Measurements from ENCODE around the gene ZFAND2A.
"Not testable (repeated sequence)": the region's sequence is repeated elsewhere in the genome, so short reads cannot be mapped to it uniquely, and the experiment has no call there.

Gene ZFAND2A

GRCh38 chr7:1174881-1175596 is 15.0 kb upstream of the ZFAND2A start:
- H3K27ac ChIP-seq (ENCODE audit: low read depth, low read length, severe bottlenecking): no peak overlapping the region
- no peak overlapping the region for H3K4me3 ChIP-seq (ENCODE audit: extremely low read depth, insufficient read depth, low read length, poor library complexity, severe bottlenecking)
- H3K4me1 ChIP-seq (ENCODE audit: control insufficient read depth, insufficient read depth, low read length, poor library complexity, severe bottlenecking): no peaks in the 10 kb centered on the region
- H3K9me3 ChIP-seq (ENCODE audit: control insufficient read depth, low read length): peaks cover 7% of the 10 kb centered on the region
- no peaks in the 10 kb centered on the region for H3K36me3 ChIP-seq (ENCODE audit: control insufficient read depth, insufficient read depth, low read length)
- 87 to 95% methylated on average over 25 to 29 of the region's 29 CpGs for WGBS, 2 experiments (ENCODE audit: insufficient coverage in 2 of 2)

GRCh38 chr7:1174002-1174401 is 14.0 kb upstream of the ZFAND2A start:
- WGBS, 2 experiments (ENCODE audit: insufficient coverage in 2 of 2): 90 to 95% methylated on average over 8 to 11 of the region's 11 CpGs
- Histone ChIP-seq H3K27ac (ENCODE audit: low read depth, low read length, severe bottlenecking) (no peak overlapping the region), H3K9me3 (ENCODE audit: control insufficient read depth, low read length) (peaks cover 7% of the 10 kb centered on the region), H3K4me1 (ENCODE audit: control insufficient read depth, insufficient read depth, low read length, poor library complexity, severe bottlenecking) (no peaks in the 10 kb centered on the region), H3K4me3 (ENCODE audit: extremely low read depth, insufficient read depth, low read length, poor library complexity, severe bottlenecking) (no peak overlapping the region), H3K36me3 (ENCODE audit: control insufficient read depth, insufficient read depth, low read length) (no peaks in the 10 kb centered on the region)

- Histone ChIP-seq H3K36me3 (ENCODE audit: control insufficient read depth, insufficient read depth, low read length) (no peaks in the 10 kb centered on the region), H3K9me3 (ENCODE audit: control insufficient read depth, low read length) (peaks cover under 1% of the 10 kb centered on the region), H3K4me1 (ENCODE audit: control insufficient read depth, insufficient read depth, low read length, poor library complexity, severe bottlenecking) (no peaks in the 10 kb centered on the region), H3K27ac (ENCODE audit: low read depth, low read length, severe bottlenecking) (no peak overlapping the region), H3K4me3 (ENCODE audit: extremely low read depth, insufficient read depth, low read length, poor library complexity, severe bottlenecking) (no peak overlapping the region)
- WGBS, 2 experiments (ENCODE audit: insufficient coverage in 2 of 2): 88 to 94% methylated on average over 19 to 23 of the region's 27 CpGs
Measured at GRCh38 chr7:1172666-1173523, 12.9 kb upstream of the ZFAND2A start.

- not testable (repeated sequence) for H3K36me3 ChIP-seq (ENCODE audit: control insufficient read depth, insufficient read depth, low read length); H3K9me3 ChIP-seq (ENCODE audit: control insufficient read depth, low read length); H3K4me3 ChIP-seq (ENCODE audit: extremely low read depth, insufficient read depth, low read length, poor library complexity, severe bottlenecking); H3K4me1 ChIP-seq (ENCODE audit: control insufficient read depth, insufficient read depth, low read length, poor library complexity, severe bottlenecking); H3K27ac ChIP-seq (ENCODE audit: low read depth, low read length, severe bottlenecking)
- WGBS, 2 experiments (ENCODE audit: insufficient coverage in 2 of 2): 67 to 69% methylated on average over 1 to 3 of the region's 7 CpGs
Measured at GRCh38 chr7:1171516-1171915, 11.5 kb upstream of the ZFAND2A start.

GRCh38 chr7:1170741-1171501 is 10.9 kb upstream of the ZFAND2A start:
- Histone ChIP-seq H3K36me3 (ENCODE audit: control insufficient read depth, insufficient read depth, low read length) (no peaks in the 10 kb centered on the region), H3K9me3 (ENCODE audit: control insufficient read depth, low read length) (no peaks in the 10 kb centered on the region), H3K4me1 (ENCODE audit: control insufficient read depth, insufficient read depth, low read length, poor library complexity, severe bottlenecking) (no peaks in the 10 kb centered on the region), H3K27ac (ENCODE audit: low read depth, low read length, severe bottlenecking) (no peak overlapping the region), H3K4me3 (ENCODE audit: extremely low read depth, insufficient read depth, low read length, poor library complexity, severe bottlenecking) (no peak overlapping the region)
- 82 to 84% methylated on average over 25 to 26 of the region's 26 CpGs for WGBS, 2 experiments (ENCODE audit: insufficient coverage in 2 of 2)

- no peaks in the 10 kb centered on the region for H3K4me1 ChIP-seq (ENCODE audit: control insufficient read depth, insufficient read depth, low read length, poor library complexity, severe bottlenecking)
- peaks cover 3% of the 10 kb centered on the region for H3K36me3 ChIP-seq (ENCODE audit: control insufficient read depth, insufficient read depth, low read length)
- no peak overlapping the region for H3K27ac ChIP-seq (ENCODE audit: low read depth, low read length, severe bottlenecking)
- H3K4me3 ChIP-seq (ENCODE audit: extremely low read depth, insufficient read depth, low read length, poor library complexity, severe bottlenecking): no peak overlapping the region
- WGBS, 2 experiments (ENCODE audit: insufficient coverage in 2 of 2): 78 to 81% methylated on average over 38 to 41 of the region's 43 CpGs
- H3K9me3 ChIP-seq (ENCODE audit: control insufficient read depth, low read length): no peaks in the 10 kb centered on the region
Measured at GRCh38 chr7:1169409-1170368, 9.7 kb upstream of the ZFAND2A start.

- no peak overlapping the region for H3K4me3 ChIP-seq (ENCODE audit: extremely low read depth, insufficient read depth, low read length, poor library complexity, severe bottlenecking)
- H3K36me3 ChIP-seq (ENCODE audit: control insufficient read depth, insufficient read depth, low read length): peaks cover 3% of the 10 kb centered on the region
- H3K9me3 ChIP-seq (ENCODE audit: control insufficient read depth, low read length): no peaks in the 10 kb centered on the region
- WGBS, 2 experiments (ENCODE audit: insufficient coverage in 2 of 2): 88 to 89% methylated on average over 8 to 11 of the region's 11 CpGs
- H3K27ac ChIP-seq (ENCODE audit: low read depth, low read length, severe bottlenecking): no peak overlapping the region
- H3K4me1 ChIP-seq (ENCODE audit: control insufficient read depth, insufficient read depth, low read length, poor library complexity, severe bottlenecking): no peaks in the 10 kb centered on the region
Measured at GRCh38 chr7:1168422-1168821, 8.4 kb upstream of the ZFAND2A start.

GRCh38 chr7:1164436-1164835 is 4.4 kb upstream of the ZFAND2A start:
- H3K27ac ChIP-seq (ENCODE audit: low read depth, low read length, severe bottlenecking): no peak overlapping the region
- no peak overlapping the region for H3K4me3 ChIP-seq (ENCODE audit: extremely low read depth, insufficient read depth, low read length, poor library complexity, severe bottlenecking)
- H3K4me1 ChIP-seq (ENCODE audit: control insufficient read depth, insufficient read depth, low read length, poor library complexity, severe bottlenecking): peaks cover 6% of the 10 kb centered on the region
- H3K9me3 ChIP-seq (ENCODE audit: control insufficient read depth, low read length): no peaks in the 10 kb centered on the region
- H3K36me3 ChIP-seq (ENCODE audit: control insufficient read depth, insufficient read depth, low read length): peaks cover 3% of the 10 kb centered on the region
- WGBS, 2 experiments (ENCODE audit: insufficient coverage in 2 of 2): 86 to 92% methylated on average over 7 of the region's 7 CpGs

GRCh38 chr7:1163121-1163520 is 3.1 kb upstream of the ZFAND2A start:
- peaks cover 10% of the 10 kb centered on the region for H3K4me1 ChIP-seq (ENCODE audit: control insufficient read depth, insufficient read depth, low read length, poor library complexity, severe bottlenecking)
- H3K36me3 ChIP-seq (ENCODE audit: control insufficient read depth, insufficient read depth, low read length): peaks cover 5% of the 10 kb centered on the region
- no peak overlapping the region for H3K4me3 ChIP-seq (ENCODE audit: extremely low read depth, insufficient read depth, low read length, poor library complexity, severe bottlenecking)
- H3K9me3 ChIP-seq (ENCODE audit: control insufficient read depth, low read length): no peaks in the 10 kb centered on the region
- WGBS, 2 experiments (ENCODE audit: insufficient coverage in 2 of 2): 98% methylated on average over 11 to 12 of the region's 12 CpGs
- no peak overlapping the region for H3K27ac ChIP-seq (ENCODE audit: low read depth, low read length, severe bottlenecking)

GRCh38 chr7:1160670-1161021 is 650 bp upstream of the ZFAND2A start:
- peak overlapping the region; percentile 86 for H3K27ac ChIP-seq (ENCODE audit: low read depth, low read length, severe bottlenecking)
- 44 to 52% methylated on average over 17 to 19 of the region's 19 CpGs for WGBS, 2 experiments (ENCODE audit: insufficient coverage in 2 of 2)
- H3K9me3 ChIP-seq (ENCODE audit: control insufficient read depth, low read length): no peaks in the 10 kb centered on the region
- H3K4me3 ChIP-seq (ENCODE audit: extremely low read depth, insufficient read depth, low read length, poor library complexity, severe bottlenecking): peak overlapping the region; percentile 94
- H3K36me3 ChIP-seq (ENCODE audit: control insufficient read depth, insufficient read depth, low read length): peaks cover 24% of the 10 kb centered on the region
- H3K4me1 ChIP-seq (ENCODE audit: control insufficient read depth, insufficient read depth, low read length, poor library complexity, severe bottlenecking): peaks cover 24% of the 10 kb centered on the region

Measured in mesodermal cell (in vitro differentiated cells).